H9 (cell line): ENCODE results near the gene NLGN4X. TPM values are rescaled to one million over a fixed set of nuclear protein-coding genes. Genes with fewer than 3 reads are reported as not detected.
A peak's percentile ranks its signal among the peaks of the same experiment; 100 is the strongest.

Experiments used
- DNase-seq: peaks from one replicate; pipeline ENCODE4 v3.0.0-alpha.2; 2017
- H2AFZ ChIP-seq: one replicate; pipeline ENCODE4 v1.6.1; 2013; ENCODE audit warnings: mild to moderate bottlenecking, low read length, control low read depth, moderate library complexity
- H2AK5ac ChIP-seq: 2 replicates; pipeline ENCODE4 v1.6.1; 2013; ENCODE audit warnings: low read length, control low read depth, mixed read lengths; ENCODE audit not compliant: insufficient read length
- H2BK120ac ChIP-seq: one replicate; pipeline ENCODE4 v1.6.1; 2013; ENCODE audit warnings: low read depth, mild to moderate bottlenecking, low read length, control low read depth, inconsistent platforms; ENCODE audit not compliant: poor library complexity, severe bottlenecking
- H2BK12ac ChIP-seq: 2 replicates; pipeline ENCODE4 v1.6.1; 2013; ENCODE audit warnings: low read length, control low read depth, mixed read lengths, low read depth; ENCODE audit not compliant: insufficient read length
- H2BK15ac ChIP-seq: 2 replicates; pipeline ENCODE4 v1.6.1; 2013; ENCODE audit warnings: low read depth, low read length, control low read depth
- H2BK20ac ChIP-seq: one replicate; pipeline ENCODE4 v1.6.1; 2013; ENCODE audit warnings: low read depth, mild to moderate bottlenecking, low read length, control low read depth, inconsistent platforms; ENCODE audit not compliant: poor library complexity, severe bottlenecking
- H2BK5ac ChIP-seq: 2 replicates; pipeline ENCODE4 v1.6.1; 2013; ENCODE audit warnings: low read length, control low read depth, mixed read lengths; ENCODE audit not compliant: insufficient read length
- H3K14ac ChIP-seq: 2 replicates; pipeline ENCODE4 v1.6.1; 2013; ENCODE audit warnings: low read length, control low read depth; ENCODE audit not compliant: insufficient read depth
- H3K18ac ChIP-seq: 2 replicates; pipeline ENCODE4 v1.6.1; 2013; ENCODE audit warnings: low read depth, mild to moderate bottlenecking, mixed read lengths, low read length, control low read depth; ENCODE audit not compliant: insufficient read length
- H3K23ac ChIP-seq: 2 replicates; pipeline ENCODE4 v1.6.1; 2013; ENCODE audit warnings: low read length, control low read depth, mixed read lengths, low read depth; ENCODE audit not compliant: insufficient read length
- H3K23me2 ChIP-seq: 2 replicates; pipeline ENCODE4 v1.6.1; 2013; ENCODE audit warnings: low read depth, mild to moderate bottlenecking, mixed read lengths, low read length, control low read depth; ENCODE audit not compliant: insufficient read length, poor library complexity, severe bottlenecking
- H3K27ac ChIP-seq: 2 replicates; pipeline ENCODE4 v1.5.1; 2013; ENCODE audit warnings: low read length, control low read depth, mixed read lengths, low read depth; ENCODE audit not compliant: insufficient read length
- H3K27me3 ChIP-seq: 2 replicates; pipeline ENCODE4 v1.6.1; 2013; ENCODE audit warnings: low read length, control low read depth, inconsistent platforms; ENCODE audit not compliant: insufficient read depth
- H3K4ac ChIP-seq: 2 replicates; pipeline ENCODE4 v1.6.1; 2013; ENCODE audit warnings: low read depth, mild to moderate bottlenecking, control low read depth, inconsistent platforms, low read length, moderate library complexity
- H3K4me1 ChIP-seq: 2 replicates; pipeline ENCODE4 v1.6.1; 2013; ENCODE audit warnings: low read length, control low read depth, inconsistent platforms; ENCODE audit not compliant: insufficient read depth
- H3K4me2 ChIP-seq: 2 replicates; pipeline ENCODE4 v1.6.1; 2013; ENCODE audit warnings: low read length, control low read depth, mixed read lengths; ENCODE audit not compliant: insufficient read length, insufficient read depth
- H3K56ac ChIP-seq: 2 replicates; pipeline ENCODE4 v1.6.1; 2013; ENCODE audit warnings: low read depth, mild to moderate bottlenecking, mixed read lengths, low read length, control low read depth; ENCODE audit not compliant: insufficient read length
- H3K79me1 ChIP-seq: 2 replicates; pipeline ENCODE4 v1.6.1; 2013; ENCODE audit warnings: low read depth, mild to moderate bottlenecking, moderate library complexity, low read length, control low read depth, inconsistent platforms; ENCODE audit not compliant: insufficient read depth, poor library complexity, severe bottlenecking
- H3K79me2 ChIP-seq: 2 replicates; pipeline ENCODE4 v1.6.1; 2013; ENCODE audit warnings: low read length, control low read depth, inconsistent platforms; ENCODE audit not compliant: insufficient read depth
- H3K9ac ChIP-seq: 2 replicates; pipeline ENCODE4 v1.6.1; 2013; ENCODE audit warnings: low read length, control low read depth, mixed read lengths; ENCODE audit not compliant: insufficient read length; ENCODE audit errors: extremely low read depth
- H3K9me3 ChIP-seq: one replicate; pipeline ENCODE4 v1.6.1; 2013; ENCODE audit warnings: low read depth, low read length, inconsistent platforms; ENCODE audit not compliant: control insufficient read depth
- H3T11ph ChIP-seq: one replicate; pipeline ENCODE4 v1.6.1; 2013; ENCODE audit warnings: mild to moderate bottlenecking, low read length, control low read depth, inconsistent platforms
- H4K20me1 ChIP-seq: one replicate; pipeline ENCODE4 v1.6.1; 2013; ENCODE audit not compliant: control insufficient read depth, insufficient read length, insufficient read depth
- H4K5ac ChIP-seq: 2 replicates; pipeline ENCODE4 v1.6.1; 2013; ENCODE audit warnings: low read depth, mild to moderate bottlenecking, mixed read lengths, low read length, control low read depth; ENCODE audit not compliant: insufficient read length
- H4K8ac ChIP-seq: replicated peaks from 2 replicates; pipeline ENCODE4 v1.6.1; 2013; ENCODE audit warnings: low read length, control low read depth, mixed read lengths, low read depth; ENCODE audit not compliant: insufficient read length
- H4K91ac ChIP-seq: 2 replicates; pipeline ENCODE4 v1.6.1; 2013; ENCODE audit warnings: low read depth, mild to moderate bottlenecking, moderate library complexity, mixed read lengths, low read length, control low read depth; ENCODE audit not compliant: insufficient read length
- H3K27ac Mint-ChIP-seq, 3 experiments: 2 replicates in 2 of 3; 3 replicates in 1 of 3; pipeline ENCODE4 v1.8.0; 2020 to 2021; ENCODE audit warnings: mixed read lengths in 3 of 3, mild to moderate bottlenecking in 1 of 3, moderate library complexity in 1 of 3
- H3K27me3 Mint-ChIP-seq: 2 replicates; pipeline ENCODE4 v1.8.0; 2021; ENCODE audit warnings: low read depth, mild to moderate bottlenecking, moderate library complexity, mixed read lengths
- H3K36me3 Mint-ChIP-seq, 3 experiments: 2 replicates in 2 of 3; 3 replicates in 1 of 3; pipeline ENCODE4 v1.8.0; 2020 to 2021; ENCODE audit warnings: low read depth in 3 of 3, mixed read lengths in 3 of 3; ENCODE audit not compliant: insufficient read depth in 1 of 3
- H3K4me1 Mint-ChIP-seq, 2 experiments: 2 replicates each; pipeline ENCODE4 v1.8.0; 2020; ENCODE audit warnings: mixed read lengths in 2 of 2
- H3K4me3 Mint-ChIP-seq, 2 experiments: 2 replicates in 1 of 2; 3 replicates in 1 of 2; pipeline ENCODE4 v1.8.0; 2020 to 2021; ENCODE audit warnings: mild to moderate bottlenecking in 2 of 2, mixed read lengths in 2 of 2, moderate library complexity in 1 of 2
- H3K9me3 Mint-ChIP-seq, 2 experiments: 2 replicates in 1 of 2; 3 replicates in 1 of 2; pipeline ENCODE4 v1.8.0; 2020; ENCODE audit warnings: mild to moderate bottlenecking in 2 of 2, mixed read lengths in 2 of 2, moderate library complexity in 1 of 2
- WGBS: extraction: QIAGEN DNeasy Blood & Tissue Kit; methylation state at CpG from one replicate; pipeline ENCODE4 v1.1.7; 2013; ENCODE audit warnings: missing lambda C conversion rate, low lambda C conversion rate, mixed read lengths; ENCODE audit not compliant: insufficient read length; ENCODE audit errors: extremely low coverage; 5-methylcytosine and 5-hydroxymethylcytosine counted together
- total RNA-seq: library from RNA; stranded (reverse); gene quantifications from 2 replicates; pipeline ENCODE4 v1.2.1, GENCODE V29; 2021
- TF ChIP-seq, protein P1 (sequence below): fragments of 200-600 bp; sonication (generic); conservative IDR thresholded peaks from 3 replicates; pipeline ENCODE4 v1.8.0; 2021; ENCODE audit warnings: antibody characterized with exemption, mild to moderate bottlenecking

NLGN4X gene
- total RNA-seq, 1 experiment from 2014 or later, result 111 TPM

DNA sequence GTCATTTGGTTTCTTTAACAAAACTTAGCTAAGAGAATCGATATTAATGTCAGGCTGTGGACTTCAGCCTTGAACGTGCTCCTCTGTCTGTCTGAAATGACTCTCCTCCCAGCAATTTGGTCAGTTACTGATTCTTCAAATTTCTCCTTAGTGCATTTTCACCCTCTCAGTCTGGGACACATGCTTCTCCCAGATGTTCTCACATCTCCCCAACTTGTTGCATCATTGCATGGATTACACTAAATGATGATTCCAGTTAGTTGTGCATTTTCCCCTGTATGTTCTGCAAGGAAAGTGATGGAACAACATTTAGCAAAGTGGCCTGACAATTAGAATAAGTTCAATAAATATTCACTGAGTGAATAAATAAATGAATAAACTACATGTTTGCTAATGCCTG lies 94.4 kb downstream of the NLGN4X start:
- Mint-ChIP-seq H3K36me3 (peaks cover 10 to 30% (median 25%) of the 10 kb centered on the region in 3 experiments; a peak in 6 of 7 replicates), H3K9me3 (no peaks in the 10 kb centered on the region), H3K4me3 (no peak overlapping the region), H3K4me1 (no peaks in the 10 kb centered on the region), H3K27me3 (no peaks in the 10 kb centered on the region; the same call in 1 of the 2 replicates), H3K27ac (peak overlapping the region in 2 of 3 experiments; percentile 12 to 20; a peak in 2 of 7 replicates)
- peaks cover 8% of the 10 kb centered on the region for H3K79me1 ChIP-seq
- no peak overlapping the region for H3K27ac ChIP-seq
- no peak overlapping the region for H4K5ac ChIP-seq
- peaks cover 46% of the 10 kb centered on the region; the same call in 1 of the 2 replicates for H3K79me2 ChIP-seq
- H2AFZ ChIP-seq, result no peak overlapping the region
- no peak overlapping the region for H2BK120ac ChIP-seq
- H2BK12ac ChIP-seq, result no peak overlapping the region
- WGBS, result no CpG with 5 or more reads among the region's 2 CpGs
- H3K27me3 ChIP-seq, result no peaks in the 10 kb centered on the region
- no peaks in the 10 kb centered on the region for H3K4me1 ChIP-seq
- H3K23ac ChIP-seq, result no peak overlapping the region
- H3K9ac ChIP-seq, result no peak overlapping the region
- no peaks in the 10 kb centered on the region for H4K20me1 ChIP-seq
- no peak overlapping the region for H2BK5ac ChIP-seq
- no peak overlapping the region for H2AK5ac ChIP-seq
- no peak for DNase-seq
- H3K9me3 ChIP-seq, result no peaks in the 10 kb centered on the region
- no peak overlapping the region for H3K4ac ChIP-seq
- H3K56ac ChIP-seq, result no peak overlapping the region
- H2BK15ac ChIP-seq, result no peak overlapping the region
- H2BK20ac ChIP-seq, result no peak overlapping the region
- no peak overlapping the region for H4K91ac ChIP-seq
- no peak overlapping the region for H3K18ac ChIP-seq
- no peak overlapping the region for H3K14ac ChIP-seq
- TF ChIP-seq, protein P1, sequence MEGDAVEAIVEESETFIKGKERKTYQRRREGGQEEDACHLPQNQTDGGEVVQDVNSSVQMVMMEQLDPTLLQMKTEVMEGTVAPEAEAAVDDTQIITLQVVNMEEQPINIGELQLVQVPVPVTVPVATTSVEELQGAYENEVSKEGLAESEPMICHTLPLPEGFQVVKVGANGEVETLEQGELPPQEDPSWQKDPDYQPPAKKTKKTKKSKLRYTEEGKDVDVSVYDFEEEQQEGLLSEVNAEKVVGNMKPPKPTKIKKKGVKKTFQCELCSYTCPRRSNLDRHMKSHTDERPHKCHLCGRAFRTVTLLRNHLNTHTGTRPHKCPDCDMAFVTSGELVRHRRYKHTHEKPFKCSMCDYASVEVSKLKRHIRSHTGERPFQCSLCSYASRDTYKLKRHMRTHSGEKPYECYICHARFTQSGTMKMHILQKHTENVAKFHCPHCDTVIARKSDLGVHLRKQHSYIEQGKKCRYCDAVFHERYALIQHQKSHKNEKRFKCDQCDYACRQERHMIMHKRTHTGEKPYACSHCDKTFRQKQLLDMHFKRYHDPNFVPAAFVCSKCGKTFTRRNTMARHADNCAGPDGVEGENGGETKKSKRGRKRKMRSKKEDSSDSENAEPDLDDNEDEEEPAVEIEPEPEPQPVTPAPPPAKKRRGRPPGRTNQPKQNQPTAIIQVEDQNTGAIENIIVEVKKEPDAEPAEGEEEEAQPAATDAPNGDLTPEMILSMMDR, result no peak
- H3T11ph ChIP-seq, result no peak overlapping the region
- H4K8ac ChIP-seq, result no peak overlapping the region
- no peaks in the 10 kb centered on the region for H3K23me2 ChIP-seq
- H3K4me2 ChIP-seq, result no peak overlapping the region
